ENCODE results near the gene MPZL2.

DNA sequence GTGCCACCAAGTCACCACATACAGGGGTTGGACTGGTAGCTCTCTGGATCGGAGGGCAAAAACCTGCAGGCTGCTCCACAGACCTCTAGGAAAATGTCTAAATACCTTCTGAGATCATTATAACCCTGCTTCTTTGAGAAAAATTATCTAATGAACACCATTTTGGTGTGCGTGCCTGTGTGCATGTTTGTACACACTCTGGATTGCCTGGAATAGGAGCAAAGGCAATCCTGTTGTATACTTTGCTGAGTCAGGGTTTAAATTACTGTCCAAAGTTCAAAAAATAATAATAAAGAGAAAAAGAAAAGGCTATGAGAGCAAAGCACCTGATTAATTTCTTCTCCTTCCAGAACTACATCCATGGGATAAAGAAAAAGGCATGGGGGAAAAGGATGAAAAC is 50.3 kb downstream of the MPZL2 start:
- TF ChIP-seq, protein P1, sequence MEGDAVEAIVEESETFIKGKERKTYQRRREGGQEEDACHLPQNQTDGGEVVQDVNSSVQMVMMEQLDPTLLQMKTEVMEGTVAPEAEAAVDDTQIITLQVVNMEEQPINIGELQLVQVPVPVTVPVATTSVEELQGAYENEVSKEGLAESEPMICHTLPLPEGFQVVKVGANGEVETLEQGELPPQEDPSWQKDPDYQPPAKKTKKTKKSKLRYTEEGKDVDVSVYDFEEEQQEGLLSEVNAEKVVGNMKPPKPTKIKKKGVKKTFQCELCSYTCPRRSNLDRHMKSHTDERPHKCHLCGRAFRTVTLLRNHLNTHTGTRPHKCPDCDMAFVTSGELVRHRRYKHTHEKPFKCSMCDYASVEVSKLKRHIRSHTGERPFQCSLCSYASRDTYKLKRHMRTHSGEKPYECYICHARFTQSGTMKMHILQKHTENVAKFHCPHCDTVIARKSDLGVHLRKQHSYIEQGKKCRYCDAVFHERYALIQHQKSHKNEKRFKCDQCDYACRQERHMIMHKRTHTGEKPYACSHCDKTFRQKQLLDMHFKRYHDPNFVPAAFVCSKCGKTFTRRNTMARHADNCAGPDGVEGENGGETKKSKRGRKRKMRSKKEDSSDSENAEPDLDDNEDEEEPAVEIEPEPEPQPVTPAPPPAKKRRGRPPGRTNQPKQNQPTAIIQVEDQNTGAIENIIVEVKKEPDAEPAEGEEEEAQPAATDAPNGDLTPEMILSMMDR (conservative IDR thresholded peaks at IDR 0.05; ENCODE audit: low read depth, low read length): no peak
- TF ChIP-seq EZH2 (IDR thresholded peaks at IDR 0.05; ENCODE audit: low read length, unreplicated experiment): no peak
